Stimulated activated CD8-positive, alpha-beta memory T cell treated with anti-CD3 and anti-CD28 coated beads, Interleukin-12 subunit alpha, Interleukin-12 subunit beta, amount 100 ng/mL, for 4 hours (primary cell): ENCODE results near the gene FUT9.

Experiments
- DNase-seq: peaks from one replicate; pipeline ENCODE4 v3.0.0-alpha.2; 2020; ENCODE audit warnings: low read depth

The FUT9 gene

DNA sequence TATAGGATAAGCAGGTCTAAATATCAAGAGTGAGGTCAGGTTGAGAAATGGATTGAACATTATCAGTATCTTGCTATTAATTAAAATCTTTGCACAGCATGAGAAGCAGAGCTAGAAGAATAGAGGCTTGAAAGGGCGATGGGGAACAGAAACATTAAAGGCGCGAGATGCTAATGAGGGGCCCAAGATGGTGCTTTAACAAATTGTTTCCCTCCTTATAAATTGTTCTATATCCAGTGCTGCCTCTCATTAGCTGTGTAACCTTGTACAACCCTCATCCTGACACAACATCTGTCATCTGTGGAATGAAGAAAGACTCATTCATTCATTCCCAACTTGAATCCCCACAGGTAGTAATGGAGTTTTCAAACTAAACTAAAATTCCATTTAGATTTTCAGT lies 57.8 kb downstream of the FUT9 start:
- DNase-seq: no peak

DNA sequence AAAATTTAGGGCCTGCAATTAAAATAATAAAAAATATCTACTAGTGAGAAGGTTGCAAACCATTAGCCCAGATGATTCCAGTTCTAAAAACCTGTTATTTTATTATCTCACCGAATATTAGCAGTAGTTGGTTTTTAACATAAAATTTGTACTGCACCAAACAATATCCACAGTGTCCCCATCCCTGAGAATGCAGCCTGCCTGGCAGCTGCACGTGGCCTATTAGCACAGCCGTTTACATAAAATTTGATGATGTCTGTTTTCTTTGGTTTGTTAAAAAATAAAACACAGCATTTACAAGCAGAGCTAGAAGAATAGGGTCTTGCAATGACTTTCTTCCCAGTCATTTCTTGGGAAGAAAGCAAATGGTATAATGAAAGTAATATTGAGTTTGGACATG lies 58.2 kb downstream of the FUT9 start:
- no peak for DNase-seq

DNA sequence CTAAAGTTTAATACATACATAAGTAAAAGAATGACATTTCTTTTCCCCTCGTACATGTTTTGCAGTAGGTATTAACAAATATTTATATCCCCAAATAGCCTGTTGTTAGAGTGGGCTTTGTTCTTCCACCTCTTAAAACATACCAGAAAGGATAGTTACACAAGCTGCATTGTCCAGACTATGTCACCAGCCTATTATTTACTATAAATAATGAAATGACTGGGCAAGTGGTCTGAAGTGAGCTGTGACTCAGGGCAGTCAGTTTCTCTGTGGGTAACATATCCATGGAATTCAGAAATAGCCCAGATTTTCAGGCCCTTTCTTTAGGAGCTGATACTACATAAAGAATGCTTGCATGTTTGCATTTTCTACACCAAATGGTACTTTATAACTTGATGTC lies 60.1 kb downstream of the FUT9 start:
- no peak for DNase-seq

DNA sequence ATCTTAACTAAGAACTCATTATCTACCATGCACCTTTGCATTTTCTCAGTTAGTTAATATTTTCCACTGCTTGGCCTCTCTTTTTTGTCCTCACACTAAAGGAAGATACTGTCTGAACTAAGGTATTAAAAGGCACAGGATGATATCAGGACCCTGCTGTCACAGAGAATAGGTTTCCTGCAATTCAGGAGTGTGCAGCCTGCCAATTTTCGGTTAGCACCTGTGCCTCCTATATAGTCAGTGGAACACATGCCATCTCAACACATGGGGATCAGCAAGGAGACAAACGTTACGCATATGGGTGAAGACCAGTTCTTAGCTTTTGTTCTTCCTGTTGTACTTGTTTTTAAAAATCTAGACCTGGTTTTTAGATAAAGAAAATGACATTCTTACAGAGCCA lies 71.0 kb downstream of the FUT9 start:
- no peak for DNase-seq

DNA sequence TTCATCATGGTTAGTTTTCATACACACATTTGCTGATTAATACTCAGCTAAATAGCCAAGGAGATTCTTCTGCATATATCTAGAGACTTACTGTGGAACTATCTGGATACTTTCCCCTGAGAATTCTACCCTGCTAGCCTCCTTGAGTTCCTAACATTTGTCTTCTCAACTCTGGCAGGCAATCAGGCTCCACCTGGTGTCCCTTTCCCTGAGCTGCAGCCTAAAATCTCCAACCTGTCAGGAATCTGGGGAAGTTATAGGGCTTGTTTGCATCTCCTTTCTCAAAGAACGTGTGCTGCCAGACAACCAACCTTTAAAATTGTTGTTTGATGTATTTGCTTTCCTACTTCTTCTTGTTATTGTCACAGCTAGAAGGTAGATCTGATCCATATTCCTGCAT lies 73.4 kb downstream of the FUT9 start:
- no peak for DNase-seq

DNA sequence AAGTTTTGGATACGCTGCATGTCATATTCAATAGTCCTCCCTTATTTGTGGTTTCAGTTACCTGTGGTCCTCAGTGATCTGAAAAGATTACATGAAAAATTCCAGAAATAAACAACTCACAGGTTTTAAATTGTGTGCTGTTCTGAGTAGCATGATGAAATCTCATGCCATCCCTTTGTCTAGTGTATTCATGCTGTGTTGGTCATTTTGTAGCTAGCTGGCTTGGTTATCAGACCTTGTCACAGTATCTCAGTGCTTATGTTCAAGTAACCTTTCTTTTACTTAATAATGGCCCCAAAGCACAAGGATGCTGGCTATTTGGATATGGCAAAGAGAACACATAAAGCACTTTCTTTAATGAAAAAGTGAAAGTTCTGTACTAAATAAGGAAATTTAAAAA lies 78.3 kb downstream of the FUT9 start:
- DNase-seq: no peak

DNA sequence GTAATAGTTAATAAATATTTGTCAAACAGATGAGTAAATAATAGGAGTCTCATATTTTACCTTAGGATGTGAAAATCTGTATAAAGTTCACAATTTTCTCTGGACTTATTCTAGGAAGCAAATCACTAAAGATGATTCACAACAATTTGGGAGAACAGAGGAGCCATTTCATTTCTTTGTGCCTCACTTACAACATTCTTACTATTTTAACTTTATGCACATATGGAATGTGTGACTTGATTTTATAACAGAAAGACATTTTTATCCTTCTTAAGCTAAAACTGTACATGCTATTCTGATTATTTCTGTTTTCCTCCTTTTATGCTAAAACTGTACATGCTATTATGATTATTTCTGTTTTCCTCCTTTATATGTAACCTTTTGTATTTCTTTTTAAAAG lies 83.3 kb downstream of the FUT9 start:
- DNase-seq: no peak

DNA sequence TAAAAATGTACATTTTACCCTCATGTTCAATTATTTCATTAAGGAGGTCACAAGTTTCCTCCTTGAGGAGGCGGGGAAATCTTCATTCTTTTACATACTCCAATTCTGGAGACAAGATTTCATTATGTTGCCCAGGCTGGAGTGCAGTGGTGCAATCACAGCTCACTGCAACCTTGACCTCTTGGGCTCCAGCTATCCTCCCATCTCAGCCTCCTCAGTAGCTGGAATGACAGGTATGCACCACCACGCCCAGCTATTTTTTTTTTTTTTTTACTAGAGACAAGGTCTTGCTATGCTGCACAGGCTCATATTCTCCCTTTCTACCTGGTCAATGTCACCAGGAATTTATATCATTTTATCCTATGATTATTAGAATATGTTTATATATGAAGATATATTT lies 85.8 kb downstream of the FUT9 start:
- DNase-seq: no peak

DNA sequence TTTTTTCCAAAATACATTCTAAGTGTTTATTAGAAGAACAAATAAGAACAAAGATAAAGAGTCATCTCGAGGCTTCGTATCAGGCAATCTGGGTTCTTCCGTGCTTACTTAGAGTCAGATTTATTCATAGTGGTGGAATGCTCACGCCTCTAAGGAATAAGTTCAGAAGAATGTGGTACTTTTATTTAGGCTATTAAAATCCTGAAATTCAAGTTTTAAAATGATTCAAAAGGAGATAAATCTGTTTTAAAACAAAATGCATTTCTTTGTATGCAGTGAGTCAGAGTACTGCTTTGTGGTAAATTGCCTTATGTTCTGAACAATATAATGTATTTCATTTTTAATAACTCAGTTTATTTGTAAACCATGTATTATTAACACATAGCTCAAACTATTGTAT lies 89.1 kb downstream of the FUT9 start:
- no peak for DNase-seq

DNA sequence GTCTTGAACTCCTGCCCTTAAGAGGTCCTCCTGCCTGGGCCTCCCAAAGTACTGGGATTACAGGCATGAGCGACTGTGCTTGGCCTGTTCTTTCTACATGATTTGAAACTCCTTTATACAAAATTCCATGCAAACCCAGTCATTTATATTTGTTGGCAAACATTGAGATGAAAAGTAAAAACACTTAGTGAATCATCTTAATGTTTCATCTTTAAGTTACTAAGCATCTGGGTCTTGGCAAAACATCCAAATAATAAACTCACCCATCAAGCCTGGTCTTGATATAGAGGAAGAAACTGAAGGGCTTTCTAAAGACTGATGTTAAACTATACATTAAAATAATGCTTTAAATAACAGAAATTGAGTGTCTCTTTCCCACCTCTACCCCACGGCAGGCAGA lies 95.1 kb downstream of the FUT9 start:
- no peak for DNase-seq

DNA sequence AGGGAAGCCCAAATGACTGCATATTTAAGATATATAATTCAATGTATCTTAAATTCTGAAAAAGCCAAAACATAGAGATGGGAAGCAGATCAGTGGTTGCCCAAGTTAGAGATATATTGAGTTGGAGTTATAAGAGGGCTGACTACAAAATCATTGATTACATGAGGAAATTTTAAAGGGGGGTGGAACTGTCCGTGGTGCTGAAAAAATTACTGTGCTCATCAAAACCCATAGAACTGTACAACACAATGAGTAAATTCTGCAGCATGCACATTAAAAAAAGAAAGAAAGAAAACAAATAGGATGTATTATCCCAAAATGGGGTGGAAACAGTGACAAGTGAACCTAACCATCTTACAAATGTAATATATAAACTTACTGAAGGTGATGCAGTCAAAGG lies 100.9 kb downstream of the FUT9 start:
- no peak for DNase-seq

DNA sequence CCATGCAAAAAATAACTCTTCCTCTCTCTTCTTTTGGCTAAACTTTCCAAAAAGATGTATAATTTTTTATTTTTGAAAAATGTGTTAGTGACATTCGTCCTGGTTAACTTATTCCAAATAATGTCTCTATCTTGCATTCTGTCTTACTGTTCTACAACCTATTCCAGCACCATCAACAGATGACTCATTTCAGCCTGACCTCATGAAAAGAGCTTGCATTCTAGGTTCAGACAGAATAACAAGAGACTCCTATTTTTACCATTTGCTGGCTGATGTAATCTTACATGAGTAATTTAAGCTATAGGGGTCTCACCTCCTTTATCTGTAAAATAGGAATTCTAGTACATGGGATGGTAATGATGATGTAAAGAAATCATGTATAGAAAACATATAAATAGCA lies 109.0 kb downstream of the FUT9 start:
- no peak for DNase-seq

DNA sequence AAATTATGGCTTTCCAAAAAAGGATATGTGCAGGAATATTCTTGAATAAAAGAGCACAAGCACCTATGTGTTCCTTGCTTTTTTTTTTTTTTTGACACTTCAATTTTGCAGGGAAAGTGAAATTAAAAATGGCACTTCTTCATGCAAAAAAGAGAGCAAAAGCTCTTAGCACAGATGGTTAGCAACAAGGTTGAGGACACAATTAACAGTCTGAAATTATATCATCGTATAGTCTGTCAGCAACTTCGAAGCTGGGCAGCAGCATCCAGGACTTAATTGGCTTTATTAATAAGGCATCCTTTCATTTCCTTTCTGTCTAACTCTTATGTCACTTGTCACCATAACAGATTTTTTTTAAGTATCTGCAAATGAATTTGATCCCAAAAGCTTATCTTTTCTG lies 122.6 kb downstream of the FUT9 start:
- DNase-seq: no peak

DNA sequence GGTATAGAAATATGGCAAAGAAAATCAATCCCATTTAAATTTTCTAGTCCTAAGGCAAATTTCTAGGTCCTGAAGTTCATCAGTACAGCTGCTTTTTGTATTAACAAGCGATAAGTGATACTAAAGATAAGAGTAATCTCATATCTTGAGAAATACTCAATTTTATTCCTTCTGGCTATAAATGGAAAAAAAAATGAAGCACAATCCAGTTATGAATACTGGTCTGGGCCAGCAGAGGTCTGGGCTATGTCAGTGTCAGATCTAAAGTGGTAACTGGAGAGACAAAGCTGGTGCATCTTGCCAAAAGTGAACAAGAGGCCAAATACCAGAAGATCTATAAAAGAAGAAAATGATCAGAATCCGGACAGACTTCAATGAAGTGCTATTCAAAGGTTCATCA lies 126.4 kb downstream of the FUT9 start:
- no peak for DNase-seq

DNA sequence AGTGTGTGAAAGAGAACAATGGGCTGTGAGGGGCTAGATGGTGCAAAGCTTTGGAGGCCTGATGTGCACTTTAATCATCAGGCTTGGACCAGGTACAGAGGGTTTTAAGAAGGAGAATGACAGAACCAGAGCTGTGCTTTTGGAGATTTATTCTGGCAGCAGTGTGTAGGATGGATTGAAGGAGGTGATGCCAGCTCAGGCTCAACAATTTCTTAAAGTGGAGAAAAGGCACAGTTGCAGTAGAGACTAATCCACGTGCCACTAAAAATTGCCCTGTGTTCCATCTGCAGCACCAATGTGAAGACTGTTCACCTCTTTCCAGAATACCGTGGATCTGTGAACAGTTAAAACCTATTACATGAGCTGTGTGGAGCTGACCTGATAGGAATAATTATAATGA lies 134.7 kb downstream of the FUT9 start:
- DNase-seq: no peak

DNA sequence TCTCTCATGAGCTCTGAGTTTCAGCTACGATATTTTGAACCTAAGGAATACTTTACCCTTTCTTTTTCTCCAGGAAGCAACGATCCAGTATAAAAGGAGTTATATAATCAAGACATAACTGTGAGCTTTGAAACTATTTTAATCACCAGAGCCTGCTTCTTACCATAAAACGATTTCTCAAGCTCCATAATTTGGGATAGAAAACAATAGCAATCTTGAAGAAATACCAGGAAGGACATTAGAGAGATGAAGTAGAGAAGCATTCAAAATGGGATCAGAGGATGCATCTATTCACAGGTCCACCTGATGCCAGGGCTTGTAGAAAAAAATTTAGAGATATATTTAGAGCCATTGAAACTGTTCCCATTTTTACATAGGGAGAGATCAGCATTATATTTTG lies 135.9 kb downstream of the FUT9 start:
- no peak for DNase-seq

DNA sequence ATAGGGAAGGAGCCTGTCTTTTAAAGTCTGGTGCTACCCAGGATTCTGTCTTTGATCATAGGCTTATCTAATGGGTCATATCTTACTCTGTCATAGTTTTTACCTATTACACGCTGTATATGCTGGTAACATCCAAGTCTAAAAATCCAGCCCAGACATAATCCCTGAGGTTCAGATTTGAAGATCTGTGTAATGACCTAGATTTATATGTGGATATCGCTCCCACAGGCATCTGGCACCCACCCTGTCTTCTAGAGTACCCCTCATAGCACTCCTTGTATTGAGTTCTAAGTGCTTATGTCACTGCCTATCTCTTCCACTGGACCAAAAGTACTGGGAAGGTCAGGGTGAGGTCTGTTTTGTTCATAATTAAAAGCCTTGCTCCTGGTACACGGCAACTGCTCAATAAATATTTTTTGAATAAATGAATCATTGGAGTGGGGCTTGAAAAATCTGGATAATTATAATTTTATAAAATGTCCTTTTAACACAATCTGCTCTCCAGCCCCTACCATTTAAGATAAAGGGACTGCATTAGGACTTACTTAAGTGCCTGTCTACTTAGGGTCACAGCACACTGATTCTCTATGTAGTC lies 136.4 kb downstream of the FUT9 start:
- DNase-seq: no peak

DNA sequence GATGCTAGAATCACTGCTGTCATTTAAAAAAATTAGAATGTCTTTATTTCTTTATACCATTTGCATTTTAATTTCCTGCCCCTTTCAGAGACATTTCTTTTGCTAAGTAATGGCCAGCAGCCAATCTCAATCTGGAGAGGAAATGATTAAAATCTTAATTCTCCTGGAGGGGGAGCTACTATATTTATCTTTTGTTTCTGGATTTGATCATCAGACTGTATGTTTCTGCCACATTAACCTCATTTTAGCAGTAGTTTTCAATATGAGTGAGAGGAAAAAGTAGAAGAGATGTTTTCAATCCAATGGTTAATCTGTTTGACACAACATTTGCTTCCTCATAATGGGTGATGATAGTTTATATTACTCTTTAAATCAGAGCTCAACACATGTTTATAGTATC lies 138.0 kb downstream of the FUT9 start:
- DNase-seq: no peak

DNA sequence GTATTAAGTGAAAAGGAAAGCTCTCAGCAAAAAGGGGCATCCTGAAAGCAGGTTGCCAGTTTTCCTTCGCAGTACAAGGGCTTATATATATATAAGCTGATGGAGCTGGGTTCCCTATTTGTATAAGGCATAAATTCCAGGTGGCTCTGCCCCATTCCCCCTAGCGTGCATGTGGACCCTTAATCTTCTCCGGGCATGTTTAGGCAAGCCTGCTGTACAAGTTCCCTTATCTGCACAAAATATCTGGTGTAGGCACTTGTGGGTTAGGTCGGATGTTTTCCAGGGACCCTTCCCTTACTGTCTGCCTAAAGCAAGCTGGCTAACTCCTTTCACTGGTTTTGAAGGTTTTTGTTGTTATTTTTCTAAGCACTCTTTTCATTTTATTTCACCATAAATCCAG lies 140.7 kb downstream of the FUT9 start:
- DNase-seq: no peak

DNA sequence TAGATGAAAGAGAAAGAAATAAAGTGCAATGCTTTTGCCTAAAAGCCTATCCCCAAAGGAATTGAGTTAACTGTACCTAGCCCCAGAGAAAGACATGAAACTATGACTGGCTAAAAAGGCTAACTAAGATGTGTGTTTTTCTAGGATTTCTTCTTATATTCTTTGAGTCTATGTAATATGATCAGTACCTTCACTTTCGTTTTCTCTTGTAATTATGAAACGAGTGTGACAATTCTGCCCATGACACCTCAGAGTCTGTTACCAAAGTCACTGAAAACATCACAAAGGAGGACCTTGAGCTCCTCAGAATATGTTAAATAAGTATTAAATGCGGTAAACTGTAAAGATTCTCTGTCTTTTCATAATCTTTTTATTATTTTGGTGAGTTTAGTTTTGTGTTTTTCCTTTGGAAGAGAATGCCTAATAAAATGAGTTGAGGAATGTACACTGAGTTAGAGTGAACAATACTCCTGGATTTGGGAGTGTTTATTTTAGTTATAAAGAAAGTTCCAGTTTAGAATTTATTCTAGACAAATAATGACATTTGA lies 141.3 kb downstream of the FUT9 start:
- DNase-seq: no peak

DNA sequence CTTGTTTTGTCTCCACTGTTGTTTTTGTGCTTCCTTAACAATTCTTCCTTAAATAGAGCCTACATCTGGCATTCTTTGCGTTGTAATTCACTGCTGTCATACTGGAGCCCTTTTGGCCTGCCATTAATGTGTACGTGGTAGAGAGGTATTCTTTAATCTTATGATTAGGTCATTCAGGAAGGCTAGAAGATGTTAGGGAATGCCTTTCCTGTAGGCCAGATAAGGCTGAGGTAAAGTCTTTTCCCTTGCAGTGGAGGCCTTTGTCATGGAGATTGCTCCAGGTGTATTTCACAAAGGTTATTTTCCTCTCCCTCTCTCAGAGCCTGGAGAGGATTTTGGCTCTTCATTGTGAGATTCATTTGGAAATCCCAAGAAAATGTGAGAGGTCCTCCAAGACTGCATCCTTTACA lies 146.9 kb downstream of the FUT9 start:
- DNase-seq: no peak

DNA sequence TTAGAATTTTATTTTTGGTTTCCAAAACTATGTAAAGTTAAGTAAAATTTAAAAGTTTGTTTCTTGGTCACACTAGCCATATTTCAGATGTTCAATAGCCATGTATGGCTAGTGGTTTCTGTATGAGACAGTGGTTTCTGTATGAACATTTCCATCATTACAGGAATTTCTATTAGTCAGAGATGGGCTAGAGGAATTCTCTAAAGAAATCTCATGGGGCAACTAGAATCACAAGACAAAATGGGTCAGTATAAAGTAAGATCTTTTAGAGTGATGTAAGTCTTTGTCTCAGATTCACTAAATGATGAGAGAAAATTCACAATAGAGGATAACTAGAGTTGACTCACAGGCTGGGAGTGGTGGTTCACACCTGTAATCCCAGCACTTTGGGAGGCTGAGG lies 149.0 kb downstream of the FUT9 start:
- DNase-seq: no peak

DNA sequence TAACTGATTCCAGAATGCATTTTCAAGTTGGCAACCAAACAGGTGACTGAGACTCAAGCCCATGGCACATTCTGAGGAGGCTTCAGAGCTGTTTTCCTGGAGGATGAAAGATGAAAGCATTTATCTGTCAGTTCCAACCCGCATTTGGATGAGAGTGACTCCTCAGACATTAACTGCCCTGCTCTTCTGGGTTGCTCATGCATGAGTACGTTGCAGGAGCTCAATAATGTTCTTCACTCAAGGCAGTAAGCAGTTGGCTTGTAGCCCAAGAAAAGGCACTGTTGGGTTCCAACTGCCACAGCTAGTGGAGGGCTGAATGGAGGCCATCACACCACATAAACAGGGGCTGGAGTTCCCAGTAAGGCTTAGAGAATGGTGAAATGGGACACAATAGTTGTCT lies 155.3 kb downstream of the FUT9 start:
- DNase-seq: no peak

DNA sequence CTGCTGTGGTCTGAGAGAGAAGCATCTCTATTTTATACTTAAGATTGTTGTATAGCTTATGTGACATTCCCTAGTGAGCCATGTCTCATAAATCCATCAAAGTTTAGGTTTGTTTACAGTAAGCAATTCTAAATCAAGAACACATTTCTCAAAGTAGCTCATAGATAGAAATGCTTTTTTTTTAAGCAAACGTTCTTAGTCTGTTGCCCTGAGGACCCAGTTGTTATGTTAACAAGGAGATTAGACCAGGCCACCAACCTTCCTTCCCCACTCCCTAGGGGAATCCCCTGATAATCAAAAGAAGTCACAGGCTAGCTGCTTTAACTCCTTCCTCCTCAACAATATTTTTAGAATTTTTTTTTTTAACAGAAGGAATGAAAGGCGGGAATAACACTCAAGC lies 169.0 kb downstream of the FUT9 start:
- DNase-seq: no peak

DNA sequence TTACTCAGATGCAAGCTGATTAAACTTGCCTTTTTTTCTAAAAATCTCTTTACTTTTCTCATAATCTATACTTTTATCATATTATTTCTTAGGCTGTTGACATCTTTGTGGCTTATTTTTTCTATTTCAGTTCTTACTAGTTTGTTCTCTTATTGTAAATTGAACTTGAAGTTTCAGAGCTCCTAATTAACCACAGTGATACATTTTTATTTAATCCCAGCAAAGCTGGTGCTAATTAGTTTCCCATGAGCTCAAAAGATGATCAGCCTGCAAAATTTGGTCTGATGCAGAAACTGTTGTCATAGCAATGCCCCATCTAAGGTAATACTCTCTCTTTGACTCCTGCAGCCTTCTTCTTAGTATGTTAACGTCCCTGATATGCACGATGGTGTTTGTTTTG lies 170.3 kb downstream of the FUT9 start:
- no peak for DNase-seq
